Measurements from ENCODE around the gene MSH2.

Gene MSH2

GRCh38 chr2:47519147-47519537 is 116.2 kb downstream of the MSH2 start:
- TF ChIP-seq CTCF (conservative IDR thresholded peaks at IDR 0.05; ENCODE audit: low read length): no peak
- DNase-seq (ENCODE audit: low read depth): no peak
- H3K4me3 ChIP-seq (ENCODE audit: low read length): no peak overlapping the region

GRCh38 chr2:47519604-47520301 is 116.8 kb downstream of the MSH2 start:
- DNase-seq (ENCODE audit: low read depth): no peak

GRCh38 chr2:47520302-47520630 is 117.3 kb downstream of the MSH2 start:
- no peak for DNase-seq (ENCODE audit: low read depth)
- H3K4me3 ChIP-seq (ENCODE audit: low read length): peak overlapping the region; percentile 57

More at GRCh38 chr2:47519604-47520301, 116.8 kb downstream of the MSH2 start:
- no peak for TF ChIP-seq CTCF (conservative IDR thresholded peaks at IDR 0.05; ENCODE audit: low read length)
- no peak overlapping the region for H3K4me3 ChIP-seq (ENCODE audit: low read length)

GRCh38 chr2:47520825-47521665 is 118.1 kb downstream of the MSH2 start:
- peak; percentile 18 for TF ChIP-seq CTCF (conservative IDR thresholded peaks at IDR 0.05; ENCODE audit: low read length)
- DNase-seq (ENCODE audit: low read depth): peak; percentile 33
- H3K4me3 ChIP-seq (ENCODE audit: low read length): peak overlapping the region; percentile 57

More at GRCh38 chr2:47520302-47520630, 117.3 kb downstream of the MSH2 start:
- no peak for TF ChIP-seq CTCF (conservative IDR thresholded peaks at IDR 0.05; ENCODE audit: low read length)

GRCh38 chr2:47521666-47522285 is 118.8 kb downstream of the MSH2 start:
- no peak for DNase-seq (ENCODE audit: low read depth)
- H3K4me3 ChIP-seq (ENCODE audit: low read length): no peak overlapping the region
- TF ChIP-seq CTCF (conservative IDR thresholded peaks at IDR 0.05; ENCODE audit: low read length): no peak

- TF ChIP-seq CTCF (conservative IDR thresholded peaks at IDR 0.05; ENCODE audit: low read length): no peak
- no peak for DNase-seq (ENCODE audit: low read depth)
- no peak overlapping the region for H3K4me3 ChIP-seq (ENCODE audit: low read length)
These were observed 122.2 kb downstream of the MSH2 start for GRCh38 chr2:47525167-47525566.
